IPS-15b (cell line): ENCODE data around the gene SOHLH2.

ENCODE experiments used
- H3K27me3 ChIP-seq: one replicate; pipeline ENCODE4 v1.6.1; 2013; ENCODE audit warnings: low read length; ENCODE audit not compliant: control insufficient read depth, insufficient read depth
- H3K36me3 ChIP-seq: one replicate; pipeline ENCODE4 v1.6.1; 2013; ENCODE audit warnings: low read length; ENCODE audit not compliant: control insufficient read depth, insufficient read depth
- H3K4me1 ChIP-seq: one replicate; pipeline ENCODE4 v1.6.1; 2013; ENCODE audit warnings: mild to moderate bottlenecking, low read length; ENCODE audit not compliant: control insufficient read depth, insufficient read depth
- H3K4me3 ChIP-seq: one replicate; pipeline ENCODE4 v1.5.1; 2013; ENCODE audit warnings: low read depth, low read length
- H3K9ac ChIP-seq: one replicate; pipeline ENCODE4 v1.6.1; 2013; ENCODE audit warnings: low read depth, mild to moderate bottlenecking, low read length
- H3K9me3 ChIP-seq: one replicate; pipeline ENCODE4 v1.6.1; 2013; ENCODE audit warnings: mild to moderate bottlenecking, low read length; ENCODE audit not compliant: control insufficient read depth, insufficient read depth

The SOHLH2 gene

GRCh38 chr13:36148446-36148845, 65.9 kb downstream of the SOHLH2 start:
- H3K4me3 ChIP-seq: no peak overlapping the region
- no peaks in the 10 kb centered on the region for H3K27me3 ChIP-seq
- no peaks in the 10 kb centered on the region for H3K9me3 ChIP-seq
- H3K36me3 ChIP-seq: no peaks in the 10 kb centered on the region
- no peaks in the 10 kb centered on the region for H3K4me1 ChIP-seq
- H3K9ac ChIP-seq: no peak overlapping the region

GRCh38 chr13:36147330-36147729, 67.0 kb downstream of the SOHLH2 start:
- Histone ChIP-seq H3K4me3 (no peak overlapping the region), H3K4me1 (no peaks in the 10 kb centered on the region), H3K9ac (no peak overlapping the region), H3K27me3 (no peaks in the 10 kb centered on the region), H3K36me3 (no peaks in the 10 kb centered on the region), H3K9me3 (no peaks in the 10 kb centered on the region)

GRCh38 chr13:36146511-36147269, 67.7 kb downstream of the SOHLH2 start:
- Histone ChIP-seq H3K27me3 (no peaks in the 10 kb centered on the region), H3K4me3 (no peak overlapping the region), H3K36me3 (no peaks in the 10 kb centered on the region), H3K9me3 (no peaks in the 10 kb centered on the region), H3K9ac (no peak overlapping the region), H3K4me1 (no peaks in the 10 kb centered on the region)

GRCh38 chr13:36143738-36144137, 70.6 kb downstream of the SOHLH2 start:
- Histone ChIP-seq H3K36me3 (no peaks in the 10 kb centered on the region), H3K9me3 (no peaks in the 10 kb centered on the region), H3K4me1 (no peaks in the 10 kb centered on the region), H3K9ac (no peak overlapping the region), H3K4me3 (no peak overlapping the region), H3K27me3 (no peaks in the 10 kb centered on the region)

- no peak overlapping the region for H3K4me3 ChIP-seq
- no peaks in the 10 kb centered on the region for H3K27me3 ChIP-seq
- no peaks in the 10 kb centered on the region for H3K9me3 ChIP-seq
- no peaks in the 10 kb centered on the region for H3K4me1 ChIP-seq
- no peaks in the 10 kb centered on the region for H3K36me3 ChIP-seq
- H3K9ac ChIP-seq: no peak overlapping the region
These were observed 71.6 kb downstream of the SOHLH2 start for GRCh38 chr13:36142735-36143134.

GRCh38 chr13:36135876-36136275, 78.5 kb downstream of the SOHLH2 start:
- H3K4me3 ChIP-seq: no peak overlapping the region
- peaks cover 6% of the 10 kb centered on the region for H3K4me1 ChIP-seq
- H3K36me3 ChIP-seq: no peaks in the 10 kb centered on the region
- no peak overlapping the region for H3K9ac ChIP-seq
- peaks cover 16% of the 10 kb centered on the region for H3K27me3 ChIP-seq
- H3K9me3 ChIP-seq: no peaks in the 10 kb centered on the region

GRCh38 chr13:36134632-36135031, 79.7 kb downstream of the SOHLH2 start:
- Histone ChIP-seq H3K4me1 (peaks cover 10% of the 10 kb centered on the region), H3K9me3 (no peaks in the 10 kb centered on the region), H3K27me3 (peaks cover 24% of the 10 kb centered on the region), H3K4me3 (no peak overlapping the region), H3K9ac (no peak overlapping the region), H3K36me3 (no peaks in the 10 kb centered on the region)

- Histone ChIP-seq H3K4me3 (no peak overlapping the region), H3K36me3 (no peaks in the 10 kb centered on the region), H3K4me1 (peaks cover 10% of the 10 kb centered on the region), H3K9ac (no peak overlapping the region), H3K27me3 (peaks cover 30% of the 10 kb centered on the region), H3K9me3 (no peaks in the 10 kb centered on the region)
These were observed 80.3 kb downstream of the SOHLH2 start for GRCh38 chr13:36133950-36134626.

GRCh38 chr13:36132376-36132775, 82.0 kb downstream of the SOHLH2 start:
- Histone ChIP-seq H3K27me3 (peaks cover 38% of the 10 kb centered on the region), H3K4me1 (peaks cover 10% of the 10 kb centered on the region), H3K36me3 (no peaks in the 10 kb centered on the region), H3K9ac (no peak overlapping the region), H3K9me3 (no peaks in the 10 kb centered on the region), H3K4me3 (no peak overlapping the region)

GRCh38 chr13:36131931-36132297, 82.4 kb downstream of the SOHLH2 start:
- Histone ChIP-seq H3K4me1 (peaks cover 10% of the 10 kb centered on the region), H3K4me3 (peak overlapping the region; percentile 77), H3K36me3 (no peaks in the 10 kb centered on the region), H3K9ac (no peak overlapping the region), H3K27me3 (peaks cover 38% of the 10 kb centered on the region), H3K9me3 (no peaks in the 10 kb centered on the region)

- peak within 1 kb of the TSS; percentile 5 for H3K9ac ChIP-seq
- H3K4me3 ChIP-seq: peak within 1 kb of the TSS; percentile 77
These were observed 83.0 kb downstream of the SOHLH2 start, which contains the start of gene DCLK1 for GRCh38 chr13:36131222-36131930. Gene DCLK1, minus strand, starts transcription at chr13:36131382.

More at GRCh38 chr13:36131222-36131930, 83.0 kb downstream of the SOHLH2 start, which contains the start of gene DCLK1:
- Histone ChIP-seq H3K9me3 (no peaks in the 10 kb centered on the region), H3K4me1 (peaks cover 10% of the 10 kb centered on the region), H3K27me3 (peaks cover 38% of the 10 kb centered on the region), H3K36me3 (no peaks in the 10 kb centered on the region)
